Peyer's patch (tissue), 4 donors: ENCODE results near the gene TRABD. TPM values are rescaled to one million over a fixed set of nuclear protein-coding genes. Genes with fewer than 3 reads are reported as not detected.

Experiments used
- DNase-seq, 3 donors: peaks; one replicate each; pipeline ENCODE4 v3.0.0-alpha.2; 2017 to 2019
- H3K27ac ChIP-seq, 4 donors: fragments of 200-600 bp; sonication (generic); one replicate each; pipeline ENCODE4 v1.5.1; 2016 to 2019
- H3K27me3 ChIP-seq, 2 donors: fragments of 200-600 bp; sonication (generic); one replicate each; pipeline ENCODE4 v1.5.1; 2019
- H3K36me3 ChIP-seq, 3 donors: fragments of 200-600 bp; sonication (generic); one replicate each; pipeline ENCODE4 v1.5.1; 2016 to 2019
- H3K4me1 ChIP-seq, 4 donors: fragments of 200-600 bp; sonication (generic); one replicate each; pipeline ENCODE4 v1.5.1; 2016 to 2019
- H3K4me3 ChIP-seq, 4 donors: fragments of 200-600 bp; sonication (generic); 1 replicate in 3 of 4; 2 replicates in 1 of 4; pipeline ENCODE4 v1.5.1; 2016 to 2019; ENCODE audit warnings: mild to moderate bottlenecking in 1 of 4
- H3K9me3 ChIP-seq, 4 donors: fragments of 200-600 bp; sonication (generic); one replicate each; pipeline ENCODE4 v1.5.1; 2016 to 2019; ENCODE audit warnings: mild to moderate bottlenecking in 1 of 4
- CTCF ChIP-seq, 6 experiments: fragments of 450-650 bp in 4 of 6; fragments of 200-600 bp in 2 of 6; sonication (generic) in 1 of 6; IDR thresholded peaks; one replicate each; pipeline ENCODE4 v1.5.1; 2017 to 2019; ENCODE audit warnings: antibody characterized with exemption in 6 of 6, mild to moderate bottlenecking in 3 of 6, moderate library complexity in 1 of 6
- POLR2A ChIP-seq, 2 donors: fragments of 450-650 bp; IDR thresholded peaks; one replicate each; pipeline ENCODE4 v1.5.1; 2017; ENCODE audit warnings: antibody characterized with exemption in 2 of 2, mild to moderate bottlenecking in 2 of 2, moderate library complexity in 2 of 2
- total RNA-seq, 4 donors: library from RNA; depleted of rRNA; stranded (reverse); fragments of >200 nt; gene quantifications; one replicate each; pipeline ENCODE4 v1.1.0, GENCODE V29; 2016

TRABD gene
- total RNA-seq, 4 donors from 2014 or later: 44.0 to 111 (median 86.3) TPM

GRCh38 chr22:50184004-50184901 is 1.5 kb upstream of the TRABD start:
- peak in 1 of 3 donors; percentile 81 for DNase-seq
- Histone ChIP-seq H3K27ac (peak overlapping the region in 3 of 4 donors; percentile 31 to 97 (median 88)), H3K4me1 (peaks cover 4 to 50% (median 31%) of the 10 kb centered on the region in 4 donors), H3K36me3 (no peaks in the 10 kb centered on the region), H3K27me3 (no peaks in the 10 kb centered on the region), H3K9me3 (no peaks in the 10 kb centered on the region), H3K4me3 (peak overlapping the region; percentile 53 to 91 (median 86))
- TF ChIP-seq CTCF (IDR thresholded peaks at IDR 0.05): no peak
- TF ChIP-seq POLR2A (IDR thresholded peaks at IDR 0.05): no peak

GRCh38 chr22:50184902-50185374 is 775 bp upstream of the TRABD start:
- Histone ChIP-seq H3K4me3 (peak overlapping the region; percentile 53 to 91 (median 86)), H3K9me3 (no peaks in the 10 kb centered on the region), H3K4me1 (peaks cover 4 to 56% (median 37%) of the 10 kb centered on the region in 4 donors), H3K27ac (peak overlapping the region in 3 of 4 donors; percentile 31 to 97 (median 88)), H3K27me3 (no peaks in the 10 kb centered on the region), H3K36me3 (no peaks in the 10 kb centered on the region)
- DNase-seq: no peak
- no peak for TF ChIP-seq CTCF (IDR thresholded peaks at IDR 0.05)
- no peak for TF ChIP-seq POLR2A (IDR thresholded peaks at IDR 0.05)

GRCh38 chr22:50186181-50186714 is 535 bp downstream of the TRABD start:
- DNase-seq: no peak
- H3K4me1 ChIP-seq: peaks cover 4 to 70% (median 45%) of the 10 kb centered on the region in 4 donors
- TF ChIP-seq POLR2A (IDR thresholded peaks at IDR 0.05) (no peak), CTCF (IDR thresholded peaks at IDR 0.05) (no peak)

GRCh38 chr22:50186761-50187523 is 1.2 kb downstream of the TRABD start:
- Histone ChIP-seq H3K4me3 (peak overlapping the region; percentile 79 to 91 (median 86)), H3K27ac (peak overlapping the region; percentile 68 to 97 (median 86)), H3K9me3 (no peaks in the 10 kb centered on the region), H3K4me1 (peaks cover 4 to 76% (median 49%) of the 10 kb centered on the region in 4 donors), H3K36me3 (no peaks in the 10 kb centered on the region), H3K27me3 (no peaks in the 10 kb centered on the region)
- TF ChIP-seq POLR2A (IDR thresholded peaks at IDR 0.05) (no peak), CTCF (IDR thresholded peaks at IDR 0.05) (no peak)
- DNase-seq: peak; percentile 64 to 81 (median 72)

More at GRCh38 chr22:50186181-50186714, 535 bp downstream of the TRABD start:
- no peaks in the 10 kb centered on the region for H3K27me3 ChIP-seq
- H3K27ac ChIP-seq: peak overlapping the region; percentile 68 to 97 (median 86)
- no peaks in the 10 kb centered on the region for H3K36me3 ChIP-seq
- no peaks in the 10 kb centered on the region for H3K9me3 ChIP-seq
- H3K4me3 ChIP-seq: peak overlapping the region; percentile 79 to 91 (median 86)

- DNase-seq: no peak
- no peaks in the 10 kb centered on the region for H3K9me3 ChIP-seq
- H3K36me3 ChIP-seq: peaks cover 0 to 1% (median 0%) of the 10 kb centered on the region in 3 donors
- H3K4me3 ChIP-seq: no peak overlapping the region
- peak overlapping the region in 1 of 4 donors; percentile 97 for H3K27ac ChIP-seq
- H3K4me1 ChIP-seq: peaks cover 4 to 89% (median 60%) of the 10 kb centered on the region in 4 donors
- TF ChIP-seq CTCF (IDR thresholded peaks at IDR 0.05) (no peak), POLR2A (IDR thresholded peaks at IDR 0.05) (no peak)
- no peaks in the 10 kb centered on the region for H3K27me3 ChIP-seq
Measured at GRCh38 chr22:50188356-50188755, 2.6 kb downstream of the TRABD start.
